Calu3 (cell line): Measurements from ENCODE around the gene NRCAM. TPM values are rescaled to one million over a fixed set of nuclear protein-coding genes. Genes with fewer than 3 reads are reported as not detected.

Experiments
- BruUV-seq: library from RNA; stranded (reverse); fragments of 400-500 nt; replicated peaks from 2 replicates; lab custom pipeline; 2021; lab: Mats Ljungman, UMichigan
- CTCF ChIA-PET: fragments of 300-600 bp; sonication (Branson Sonifier 250); formaldehyde crosslinking; loops from one replicate; lab custom pipeline; 2022; ENCODE audit warnings: antibody characterized with exemption; lab: Charles Lee
- DNase-seq: peaks from one replicate; pipeline ENCODE4 v3.0.0; 2022
- H3K27ac Mint-ChIP-seq: one replicate; pipeline ENCODE4 v1.8.0; 2022; ENCODE audit warnings: mixed read lengths; ENCODE audit not compliant: unreplicated experiment
- H3K27me3 Mint-ChIP-seq: one replicate; pipeline ENCODE4 v1.8.0; 2022; ENCODE audit warnings: mixed read lengths; ENCODE audit not compliant: unreplicated experiment
- H3K36me3 Mint-ChIP-seq: one replicate; pipeline ENCODE4 v1.8.0; 2022; ENCODE audit warnings: mild to moderate bottlenecking, moderate library complexity, mixed read lengths; ENCODE audit not compliant: insufficient read depth, unreplicated experiment
- H3K4me1 Mint-ChIP-seq: one replicate; pipeline ENCODE4 v1.8.0; 2022; ENCODE audit warnings: mild to moderate bottlenecking, low read depth, mixed read lengths; ENCODE audit not compliant: unreplicated experiment
- H3K4me3 Mint-ChIP-seq: one replicate; pipeline ENCODE4 v1.8.0; 2022; ENCODE audit warnings: mild to moderate bottlenecking, low read depth, moderate library complexity, mixed read lengths; ENCODE audit not compliant: unreplicated experiment
- H3K9me3 Mint-ChIP-seq: one replicate; pipeline ENCODE4 v1.8.0; 2022; ENCODE audit warnings: low read depth, mixed read lengths; ENCODE audit not compliant: unreplicated experiment
- intact Hi-C: fragments of 100-400 bp; cut with micrococcal nuclease; formaldehyde crosslinking; loops from one replicate; pipeline ENCODE4 v1.10.0; 2022; ENCODE audit not compliant: unreplicated experiment
- total RNA-seq: library from RNA; stranded (reverse); gene quantifications from 2 replicates; pipeline ENCODE4 v1.2.3, GENCODE V29; 2022
- TF ChIP-seq, protein P1 (sequence below): fragments of 200-600 bp; IDR thresholded peaks from one replicate; pipeline ENCODE4 v1.8.0; 2022; ENCODE audit warnings: antibody characterized with exemption; ENCODE audit not compliant: unreplicated experiment

The NRCAM gene
- total RNA-seq, 1 experiment from 2014 or later: 15.0 TPM

DNA sequence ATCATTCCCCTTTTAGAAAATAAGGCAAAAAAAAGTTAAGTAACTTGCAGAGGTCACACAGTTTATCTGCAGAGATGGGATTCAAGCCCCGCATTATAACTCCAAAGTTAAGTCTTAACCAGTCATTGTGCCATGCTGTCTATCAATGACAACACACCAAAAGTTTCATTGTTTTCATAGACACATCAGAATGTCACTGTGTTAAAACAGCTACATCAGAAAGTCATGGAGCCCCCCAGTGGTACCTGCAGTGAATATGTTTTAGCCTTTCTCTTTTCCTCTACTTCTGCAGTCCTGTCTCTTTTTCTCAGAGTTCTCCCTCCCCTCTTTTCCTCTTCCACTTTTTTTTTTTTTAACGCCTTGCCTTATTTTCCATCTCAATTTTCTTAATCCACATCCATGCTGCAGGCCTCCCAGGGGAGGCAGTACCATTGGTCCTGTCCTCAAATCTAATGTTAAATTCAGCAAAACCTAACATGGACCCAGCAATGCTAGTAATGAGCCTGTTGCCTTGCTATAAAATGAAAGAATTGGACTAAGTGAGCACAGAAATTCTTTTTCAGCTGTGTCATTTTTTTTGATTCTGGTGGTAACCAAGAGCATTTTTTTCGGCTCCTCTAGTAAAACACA is 3.8 kb upstream of the NRCAM start:
- intact Hi-C loops: loop anchor here (1.0 kb wide), 1 partner anchor 279 kb away; no protein-coding TSS in a partner anchor

DNA sequence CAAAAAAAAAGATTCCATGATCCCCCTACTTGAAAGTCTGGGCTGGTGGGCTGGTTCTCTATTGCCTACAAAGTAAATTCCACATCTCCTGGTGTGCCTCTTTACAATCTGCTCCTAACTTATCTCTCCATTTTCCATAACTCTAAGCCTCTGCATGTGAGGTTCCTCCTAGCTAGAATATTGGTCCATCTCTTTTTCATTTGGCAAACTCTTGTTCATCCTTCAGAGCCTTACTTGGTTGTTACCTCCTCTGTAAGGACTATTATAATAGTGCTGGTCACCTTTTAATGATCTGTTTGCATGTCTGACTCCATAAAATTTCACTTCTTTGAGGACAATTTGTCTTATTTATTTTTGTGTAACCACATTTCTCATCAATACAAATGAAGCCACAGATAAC is 1.6 kb upstream of the NRCAM start:
- BruUV-seq: no TSS peak
- Mint-ChIP-seq H3K36me3 (peaks cover 16% of the 10 kb centered on the region), H3K4me1 (peaks cover 15% of the 10 kb centered on the region), H3K9me3 (no peaks in the 10 kb centered on the region), H3K27ac (no peak overlapping the region), H3K4me3 (peak overlapping the region; percentile 7), H3K27me3 (peaks cover 20% of the 10 kb centered on the region)
- TF ChIP-seq, protein P1, sequence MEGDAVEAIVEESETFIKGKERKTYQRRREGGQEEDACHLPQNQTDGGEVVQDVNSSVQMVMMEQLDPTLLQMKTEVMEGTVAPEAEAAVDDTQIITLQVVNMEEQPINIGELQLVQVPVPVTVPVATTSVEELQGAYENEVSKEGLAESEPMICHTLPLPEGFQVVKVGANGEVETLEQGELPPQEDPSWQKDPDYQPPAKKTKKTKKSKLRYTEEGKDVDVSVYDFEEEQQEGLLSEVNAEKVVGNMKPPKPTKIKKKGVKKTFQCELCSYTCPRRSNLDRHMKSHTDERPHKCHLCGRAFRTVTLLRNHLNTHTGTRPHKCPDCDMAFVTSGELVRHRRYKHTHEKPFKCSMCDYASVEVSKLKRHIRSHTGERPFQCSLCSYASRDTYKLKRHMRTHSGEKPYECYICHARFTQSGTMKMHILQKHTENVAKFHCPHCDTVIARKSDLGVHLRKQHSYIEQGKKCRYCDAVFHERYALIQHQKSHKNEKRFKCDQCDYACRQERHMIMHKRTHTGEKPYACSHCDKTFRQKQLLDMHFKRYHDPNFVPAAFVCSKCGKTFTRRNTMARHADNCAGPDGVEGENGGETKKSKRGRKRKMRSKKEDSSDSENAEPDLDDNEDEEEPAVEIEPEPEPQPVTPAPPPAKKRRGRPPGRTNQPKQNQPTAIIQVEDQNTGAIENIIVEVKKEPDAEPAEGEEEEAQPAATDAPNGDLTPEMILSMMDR: no peak
- no peak for DNase-seq
- intact Hi-C loops: no loop called here
- CTCF ChIA-PET: interaction anchor here (0.6 kb wide), 1 partner anchor 12 kb away, joined by 5 read pairs; no protein-coding TSS in a partner anchor

More for the DNA sequence above, 3.8 kb upstream of the NRCAM start:
- peak; percentile 35 for DNase-seq
- peaks cover 8% of the 10 kb centered on the region for H3K36me3 Mint-ChIP-seq
- H3K4me3 Mint-ChIP-seq: no peak overlapping the region
- H3K27me3 Mint-ChIP-seq: peaks cover 20% of the 10 kb centered on the region
- BruUV-seq: no TSS peak
- CTCF ChIA-PET: interaction anchor here (0.7 to 1.6 kb wide), 3 partner anchors 37 to 276 kb away, joined by 3 to 6 read pairs (median 4); no protein-coding TSS in a partner anchor
- H3K4me1 Mint-ChIP-seq: peaks cover 15% of the 10 kb centered on the region
- no peaks in the 10 kb centered on the region for H3K9me3 Mint-ChIP-seq
- H3K27ac Mint-ChIP-seq: no peak overlapping the region
- TF ChIP-seq, protein P1: no peak

DNA sequence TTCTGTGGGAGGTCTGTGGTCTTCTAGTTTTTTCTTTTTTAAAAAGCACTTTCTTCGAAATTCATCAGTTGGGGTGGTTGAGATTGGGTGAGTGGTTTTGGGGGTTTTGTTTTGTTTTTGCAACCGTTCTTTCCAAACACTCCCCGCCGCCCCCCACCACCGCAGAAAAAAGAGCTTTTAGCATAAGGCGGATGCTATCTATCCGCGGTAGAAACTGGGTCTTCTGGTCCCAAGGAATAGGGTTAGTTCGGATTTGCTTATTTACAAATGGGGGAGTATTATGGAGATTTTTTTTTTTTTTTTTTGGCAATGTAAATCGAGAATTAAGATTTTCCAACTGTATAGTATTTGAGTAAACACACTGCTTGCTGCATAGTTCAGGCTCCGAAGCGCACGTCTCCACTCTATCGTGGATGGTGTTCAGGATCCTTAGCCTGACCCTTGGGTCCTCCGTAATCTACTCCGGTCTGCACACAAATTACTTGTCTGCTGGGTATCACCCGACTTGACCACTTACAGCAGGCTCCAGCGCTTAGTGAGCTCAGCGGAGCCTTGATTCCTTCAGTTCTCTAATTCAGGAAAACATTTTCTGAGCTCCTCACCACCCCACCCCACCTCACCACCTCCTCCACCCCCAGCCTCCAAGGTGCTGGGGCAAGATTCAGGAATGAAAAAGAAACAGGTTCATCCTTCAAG is 757 bp upstream of the NRCAM start:
- H3K27me3 Mint-ChIP-seq: peaks cover 20% of the 10 kb centered on the region
- BruUV-seq: no TSS peak

DNA sequence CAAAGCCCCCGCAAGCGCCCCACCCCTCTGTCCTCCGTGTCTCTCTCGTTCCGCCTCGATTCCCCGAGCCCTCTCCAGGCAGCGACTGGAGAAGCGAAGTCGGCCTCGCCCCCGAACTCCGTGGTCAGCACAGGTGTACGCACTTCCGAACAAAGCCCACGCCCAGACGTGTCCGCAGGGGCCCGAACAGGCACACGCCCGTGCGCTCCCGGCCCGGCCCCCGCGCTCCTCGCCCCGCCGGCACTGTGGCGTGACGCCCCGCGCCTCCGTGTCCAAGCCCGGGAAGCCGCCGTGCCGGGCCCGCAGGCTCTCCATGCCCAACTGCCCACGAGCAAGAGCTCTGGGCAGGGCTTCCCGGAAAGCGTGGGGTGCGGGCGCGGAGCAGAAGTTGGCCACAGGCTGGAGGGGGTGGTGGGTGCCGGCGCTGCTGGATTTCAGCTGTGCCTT is 662 bp downstream of the NRCAM start:
- CTCF ChIA-PET: no interaction called here
- peak overlapping the region; percentile 77 for H3K4me3 Mint-ChIP-seq
- H3K27me3 Mint-ChIP-seq: peaks cover 20% of the 10 kb centered on the region
- H3K27ac Mint-ChIP-seq: no peak overlapping the region
- no peaks in the 10 kb centered on the region for H3K9me3 Mint-ChIP-seq
- peaks cover 15% of the 10 kb centered on the region for H3K4me1 Mint-ChIP-seq
- H3K36me3 Mint-ChIP-seq: peaks cover 16% of the 10 kb centered on the region
- TF ChIP-seq, protein P1: no peak
- intact Hi-C loops: no loop called here
- DNase-seq: peak; percentile 8
- no TSS peak for BruUV-seq

More for the DNA sequence above, 757 bp upstream of the NRCAM start:
- intact Hi-C loops: no loop called here
- peaks cover 15% of the 10 kb centered on the region for H3K4me1 Mint-ChIP-seq
- CTCF ChIA-PET: no interaction called here
- DNase-seq: no peak
- H3K27ac Mint-ChIP-seq: no peak overlapping the region
- TF ChIP-seq, protein P1: no peak
- H3K36me3 Mint-ChIP-seq: peaks cover 16% of the 10 kb centered on the region
- H3K9me3 Mint-ChIP-seq: no peaks in the 10 kb centered on the region
- H3K4me3 Mint-ChIP-seq: peak overlapping the region; percentile 77
